Nephron (organoid): ENCODE data around the gene TMPRSS2.

ENCODE experiments used
- H3K27ac Mint-ChIP-seq, 3 experiments: 2 replicates each; pipeline ENCODE4 v1.8.0; 2020; ENCODE audit warnings: mixed read lengths in 3 of 3, mild to moderate bottlenecking in 2 of 3, moderate library complexity in 1 of 3
- H3K27me3 Mint-ChIP-seq: 2 replicates; pipeline ENCODE4 v1.8.0; 2021; ENCODE audit warnings: low read depth, mild to moderate bottlenecking, moderate library complexity, mixed read lengths
- H3K36me3 Mint-ChIP-seq: 2 replicates; pipeline ENCODE4 v1.8.0; 2020; ENCODE audit warnings: low read depth, mixed read lengths
- H3K4me1 Mint-ChIP-seq: 2 replicates; pipeline ENCODE4 v1.8.0; 2020; ENCODE audit warnings: mixed read lengths
- H3K4me3 Mint-ChIP-seq, 3 experiments: 2 replicates each; pipeline ENCODE4 v1.8.0; 2020; ENCODE audit warnings: mild to moderate bottlenecking in 3 of 3, mixed read lengths in 3 of 3, moderate library complexity in 2 of 3
- H3K9me3 Mint-ChIP-seq: 2 replicates; pipeline ENCODE4 v1.8.0; 2020; ENCODE audit warnings: mixed read lengths
- CTCF ChIP-seq, 3 experiments: fragments of 200-600 bp; sonication (generic); IDR thresholded peaks; one replicate each; pipeline ENCODE4 v1.5.0; 2021; ENCODE audit warnings: antibody characterized with exemption in 3 of 3; ENCODE audit not compliant: unreplicated experiment in 3 of 3

TMPRSS2 gene

DNA sequence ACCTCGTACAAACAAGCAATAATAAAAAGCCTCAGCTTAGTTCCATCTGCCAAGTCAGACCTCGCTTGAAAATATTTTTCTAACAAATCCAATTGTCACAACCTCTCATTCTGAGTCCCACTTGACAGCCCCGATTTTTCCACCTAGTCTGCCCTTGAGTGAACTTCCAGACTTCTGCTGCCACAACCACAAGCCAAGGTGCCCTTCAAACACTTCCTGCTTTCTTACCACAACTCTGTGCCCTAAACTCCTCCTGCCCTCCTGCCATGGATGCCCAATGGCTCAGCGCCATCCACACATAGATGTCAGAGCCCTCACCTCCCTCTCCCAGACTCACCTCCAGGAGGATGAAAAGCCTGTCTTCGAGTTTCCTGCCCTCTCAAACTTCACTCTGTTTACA, 3.9 kb downstream of the TMPRSS2 start:
- H3K27ac Mint-ChIP-seq, result no peak overlapping the region
- H3K36me3 Mint-ChIP-seq, result no peaks in the 10 kb centered on the region
- H3K4me1 Mint-ChIP-seq, result no peaks in the 10 kb centered on the region
- peaks cover 85% of the 10 kb centered on the region for H3K27me3 Mint-ChIP-seq
- no peak overlapping the region for H3K4me3 Mint-ChIP-seq
- TF ChIP-seq CTCF (IDR thresholded peaks at IDR 0.05; ENCODE audit: unreplicated experiment in 3 of 3), result no peak
- H3K9me3 Mint-ChIP-seq, result no peaks in the 10 kb centered on the region

DNA sequence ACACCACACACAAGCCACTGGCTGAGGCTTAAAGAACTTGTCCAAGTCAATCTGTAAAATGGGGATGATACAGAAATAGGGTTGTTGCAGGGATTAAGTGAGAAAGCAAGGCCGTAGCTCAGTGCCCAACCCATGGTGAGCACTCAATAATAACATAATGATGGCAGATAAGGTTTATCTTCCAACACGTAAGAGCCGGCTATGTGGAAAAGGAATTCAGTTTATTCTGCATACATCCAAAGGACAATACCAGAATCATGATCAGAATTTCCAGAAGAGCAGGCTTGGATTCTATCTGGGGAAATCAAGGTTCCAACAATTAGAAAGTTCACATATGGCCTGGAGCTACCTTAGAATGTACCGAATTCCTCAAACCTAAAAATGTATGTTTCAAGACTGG, 4.6 kb downstream of the TMPRSS2 start:
- H3K36me3 Mint-ChIP-seq, result no peaks in the 10 kb centered on the region
- TF ChIP-seq CTCF (IDR thresholded peaks at IDR 0.05; ENCODE audit: unreplicated experiment in 3 of 3), result no peak
- peaks cover 84% of the 10 kb centered on the region for H3K27me3 Mint-ChIP-seq
- no peaks in the 10 kb centered on the region for H3K9me3 Mint-ChIP-seq
- no peak overlapping the region for H3K4me3 Mint-ChIP-seq
- no peaks in the 10 kb centered on the region for H3K4me1 Mint-ChIP-seq
- no peak overlapping the region for H3K27ac Mint-ChIP-seq

DNA sequence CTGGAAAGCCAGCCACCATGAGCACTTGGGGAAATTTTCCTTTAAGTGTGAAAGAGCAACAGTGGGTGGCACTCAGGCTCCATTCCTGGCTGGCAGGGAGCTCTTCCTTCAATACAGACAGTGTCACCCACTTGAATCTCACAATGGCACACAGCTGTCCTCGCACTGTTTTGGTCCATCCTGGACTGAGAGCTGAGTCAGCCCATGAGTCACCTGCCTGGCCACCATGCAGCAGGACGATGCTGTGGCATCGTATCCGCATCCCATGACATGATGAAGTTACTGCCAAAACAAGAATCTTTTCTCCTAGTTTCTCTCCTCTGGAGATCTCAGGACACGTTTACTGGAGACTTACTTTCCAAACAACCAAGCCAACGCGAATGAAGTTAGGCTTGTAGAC, 6.0 kb downstream of the TMPRSS2 start:
- no peaks in the 10 kb centered on the region for H3K9me3 Mint-ChIP-seq
- no peak overlapping the region for H3K27ac Mint-ChIP-seq
- H3K27me3 Mint-ChIP-seq, result peaks cover 82% of the 10 kb centered on the region
- H3K36me3 Mint-ChIP-seq, result no peaks in the 10 kb centered on the region
- TF ChIP-seq CTCF (IDR thresholded peaks at IDR 0.05; ENCODE audit: unreplicated experiment in 3 of 3), result no peak
- no peak overlapping the region for H3K4me3 Mint-ChIP-seq
- H3K4me1 Mint-ChIP-seq, result no peaks in the 10 kb centered on the region

DNA sequence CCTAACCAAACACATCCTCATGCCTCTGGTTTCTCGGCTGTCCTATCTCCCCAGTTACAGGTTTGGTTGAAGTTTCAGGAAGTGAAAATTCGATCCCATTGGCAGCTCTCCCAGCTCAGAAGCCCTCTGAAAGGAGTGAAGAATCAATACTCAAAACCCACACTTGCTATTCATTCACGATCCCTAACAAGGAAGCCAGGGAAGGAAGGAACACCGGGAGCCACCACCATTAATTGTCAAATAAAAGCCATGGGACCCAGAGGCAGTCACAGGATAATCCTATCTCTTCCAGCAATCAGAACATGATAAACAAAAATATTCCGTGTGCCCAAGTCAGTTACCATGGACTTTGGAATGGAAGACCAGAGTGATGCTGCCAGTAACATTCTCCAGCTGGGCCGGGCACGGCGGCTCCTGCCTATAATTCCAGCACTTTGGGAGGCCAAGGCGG, 7.0 kb downstream of the TMPRSS2 start:
- peaks cover 81% of the 10 kb centered on the region for H3K27me3 Mint-ChIP-seq
- H3K9me3 Mint-ChIP-seq, result no peaks in the 10 kb centered on the region
- no peak for TF ChIP-seq CTCF (IDR thresholded peaks at IDR 0.05; ENCODE audit: unreplicated experiment in 3 of 3)
- peak overlapping the region in 1 of 3 experiments; percentile 67 for H3K27ac Mint-ChIP-seq
- H3K4me3 Mint-ChIP-seq, result no peak overlapping the region
- no peaks in the 10 kb centered on the region for H3K4me1 Mint-ChIP-seq
- no peaks in the 10 kb centered on the region for H3K36me3 Mint-ChIP-seq

DNA sequence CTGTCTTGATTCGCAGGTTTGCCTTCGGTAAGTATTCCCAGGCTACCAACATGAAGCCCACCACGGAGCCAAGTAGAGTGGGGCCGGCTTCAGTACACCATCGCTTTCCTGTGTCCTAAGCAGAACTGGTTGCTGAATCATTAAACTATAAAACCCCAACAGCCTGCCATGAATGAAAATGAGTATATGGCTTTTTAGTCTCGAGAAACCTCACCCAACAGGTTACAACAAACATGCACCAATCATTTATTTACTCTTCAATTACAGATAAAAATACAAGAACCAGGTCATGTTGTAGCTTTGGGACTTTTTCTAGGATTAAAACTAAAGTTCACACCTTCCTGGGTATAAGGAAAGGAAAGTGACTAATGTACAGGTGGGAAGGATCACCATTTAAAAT, 7.6 kb downstream of the TMPRSS2 start:
- H3K9me3 Mint-ChIP-seq, result no peaks in the 10 kb centered on the region
- H3K27ac Mint-ChIP-seq, result peak overlapping the region in 1 of 3 experiments; percentile 67
- H3K4me1 Mint-ChIP-seq, result no peaks in the 10 kb centered on the region
- no peak overlapping the region for H3K4me3 Mint-ChIP-seq
- no peak for TF ChIP-seq CTCF (IDR thresholded peaks at IDR 0.05; ENCODE audit: unreplicated experiment in 3 of 3)
- no peaks in the 10 kb centered on the region for H3K36me3 Mint-ChIP-seq
- H3K27me3 Mint-ChIP-seq, result peaks cover 75% of the 10 kb centered on the region

DNA sequence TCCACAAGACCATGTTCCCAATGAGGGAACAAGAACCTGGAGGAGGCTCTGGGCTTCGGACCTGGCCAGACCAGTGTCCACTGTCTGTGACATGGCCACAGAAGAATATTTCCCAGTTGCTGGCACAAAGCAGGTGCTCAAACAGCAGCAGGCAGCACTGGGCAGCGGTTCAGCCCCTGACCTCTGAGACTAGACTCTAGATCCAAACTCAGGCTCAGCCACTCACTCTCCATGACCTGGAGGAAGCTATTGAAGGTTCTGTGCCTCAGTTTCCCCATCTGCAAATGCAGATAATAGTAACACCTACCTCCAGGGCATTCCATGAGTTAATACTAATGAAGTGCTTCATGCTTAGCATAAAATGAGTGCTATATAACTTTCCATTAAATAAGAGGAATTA, 8.0 kb downstream of the TMPRSS2 start:
- Mint-ChIP-seq H3K4me3 (no peak overlapping the region), H3K36me3 (no peaks in the 10 kb centered on the region), H3K9me3 (no peaks in the 10 kb centered on the region)

More for the DNA sequence above, 8.0 kb downstream of the TMPRSS2 start:
- peaks cover 71% of the 10 kb centered on the region for H3K27me3 Mint-ChIP-seq
- TF ChIP-seq CTCF (IDR thresholded peaks at IDR 0.05; ENCODE audit: unreplicated experiment in 3 of 3), result no peak
- H3K27ac Mint-ChIP-seq, result peak overlapping the region in 1 of 3 experiments; percentile 94
- no peaks in the 10 kb centered on the region for H3K4me1 Mint-ChIP-seq
